ENCODE data around the gene SKIL. TPM values are rescaled to one million over a fixed set of nuclear protein-coding genes. Genes with fewer than 3 reads are reported as not detected.

The SKIL gene
- total RNA-seq, 1 experiment from 2014 or later: 34.7 TPM

DNA sequence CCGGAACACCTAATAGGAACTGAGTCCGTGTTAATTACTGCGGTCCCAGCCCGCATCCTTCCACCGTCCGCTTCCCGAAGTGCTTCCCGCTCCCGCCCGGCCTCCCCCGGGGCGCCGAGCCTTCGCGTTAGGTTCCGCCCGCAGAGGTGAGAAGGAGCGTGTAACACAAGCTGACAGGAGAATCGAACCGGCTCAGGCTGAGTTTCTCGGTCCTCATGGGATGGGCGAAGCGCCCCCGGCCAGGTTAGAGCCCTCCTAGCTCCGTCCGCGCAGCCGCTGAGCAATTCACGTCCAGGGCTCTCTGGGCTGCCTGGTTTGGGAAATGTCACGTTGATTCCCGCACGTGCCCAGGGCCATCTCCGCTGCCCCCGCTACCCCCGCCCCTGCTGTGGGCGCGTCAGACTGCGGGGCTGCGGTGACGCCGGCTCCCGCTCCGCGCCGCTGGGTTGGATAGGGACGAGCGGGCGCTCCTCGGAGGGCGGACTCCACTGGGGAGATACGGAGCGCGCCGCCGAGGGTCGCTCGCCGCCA lies 62.1 kb downstream of the SKIL start:
- peaks cover 2% of the 10 kb centered on the region for H3K4me1 Mint-ChIP-seq (ENCODE audit: insufficient read depth, unreplicated experiment)
- no peak overlapping the region for H3K27ac Mint-ChIP-seq (ENCODE audit: low read depth, unreplicated experiment)
- DNase-seq (ENCODE audit: unreplicated experiment): no peak
- no peak overlapping the region for H3K4me3 Mint-ChIP-seq (ENCODE audit: unreplicated experiment)
- no TSS peak for BruUV-seq (replicated peaks)
- no peaks in the 10 kb centered on the region for H3K9me3 Mint-ChIP-seq (ENCODE audit: unreplicated experiment)
- H3K36me3 Mint-ChIP-seq (ENCODE audit: insufficient read depth, unreplicated experiment): no peaks in the 10 kb centered on the region
- TF ChIP-seq, protein P1, sequence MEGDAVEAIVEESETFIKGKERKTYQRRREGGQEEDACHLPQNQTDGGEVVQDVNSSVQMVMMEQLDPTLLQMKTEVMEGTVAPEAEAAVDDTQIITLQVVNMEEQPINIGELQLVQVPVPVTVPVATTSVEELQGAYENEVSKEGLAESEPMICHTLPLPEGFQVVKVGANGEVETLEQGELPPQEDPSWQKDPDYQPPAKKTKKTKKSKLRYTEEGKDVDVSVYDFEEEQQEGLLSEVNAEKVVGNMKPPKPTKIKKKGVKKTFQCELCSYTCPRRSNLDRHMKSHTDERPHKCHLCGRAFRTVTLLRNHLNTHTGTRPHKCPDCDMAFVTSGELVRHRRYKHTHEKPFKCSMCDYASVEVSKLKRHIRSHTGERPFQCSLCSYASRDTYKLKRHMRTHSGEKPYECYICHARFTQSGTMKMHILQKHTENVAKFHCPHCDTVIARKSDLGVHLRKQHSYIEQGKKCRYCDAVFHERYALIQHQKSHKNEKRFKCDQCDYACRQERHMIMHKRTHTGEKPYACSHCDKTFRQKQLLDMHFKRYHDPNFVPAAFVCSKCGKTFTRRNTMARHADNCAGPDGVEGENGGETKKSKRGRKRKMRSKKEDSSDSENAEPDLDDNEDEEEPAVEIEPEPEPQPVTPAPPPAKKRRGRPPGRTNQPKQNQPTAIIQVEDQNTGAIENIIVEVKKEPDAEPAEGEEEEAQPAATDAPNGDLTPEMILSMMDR (IDR thresholded peaks at IDR 0.05; ENCODE audit: unreplicated experiment): no peak
- ChIA-PET CTCF (interaction anchor here (2.0 to 15.5 kb wide), 3 partner anchors 77 to 429 kb away, joined by 7 to 435 read pairs (median 85); no protein-coding TSS in a partner anchor), POLR2A (no interaction called here)
- intact Hi-C loops (cut with micrococcal nuclease): no loop called here
- no peaks in the 10 kb centered on the region for H3K27me3 Mint-ChIP-seq (ENCODE audit: insufficient read depth, unreplicated experiment)

DNA sequence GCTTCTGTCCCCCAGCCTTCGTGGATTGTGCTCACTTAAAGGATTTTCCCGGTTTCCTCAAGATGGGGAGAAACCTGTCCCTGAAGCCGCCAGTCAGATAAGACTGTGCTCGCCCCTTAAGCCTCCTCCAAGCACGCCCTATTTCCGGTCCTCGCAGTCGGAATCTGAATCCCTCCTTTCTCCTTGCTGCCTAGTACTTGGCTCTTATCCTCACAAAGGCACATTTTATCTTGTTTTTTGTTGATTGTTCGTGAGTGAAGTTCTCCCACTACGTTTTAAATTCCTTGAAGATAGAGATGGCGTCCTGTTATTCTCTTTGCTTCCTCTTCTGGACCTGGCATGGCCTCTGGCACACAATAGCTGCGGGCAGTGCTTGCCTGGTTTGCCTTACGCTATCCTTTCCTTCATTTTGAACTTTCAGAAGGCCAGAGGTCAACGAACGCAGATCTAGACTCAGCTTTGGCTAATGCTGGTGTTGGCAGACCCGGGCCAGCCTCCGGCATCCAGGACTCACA lies 62.8 kb downstream of the SKIL start:
- no peaks in the 10 kb centered on the region for H3K9me3 Mint-ChIP-seq (ENCODE audit: unreplicated experiment)
- H3K4me3 Mint-ChIP-seq (ENCODE audit: unreplicated experiment): no peak overlapping the region
- TF ChIP-seq, protein P1 (IDR thresholded peaks at IDR 0.05; ENCODE audit: unreplicated experiment): no peak
- no peaks in the 10 kb centered on the region for H3K36me3 Mint-ChIP-seq (ENCODE audit: insufficient read depth, unreplicated experiment)
- CTCF ChIA-PET: interaction anchor here (15.5 kb wide), 1 partner anchor 392 kb away, joined by 435 read pairs; no protein-coding TSS in a partner anchor
- no peaks in the 10 kb centered on the region for H3K4me1 Mint-ChIP-seq (ENCODE audit: insufficient read depth, unreplicated experiment)
- no peaks in the 10 kb centered on the region for H3K27me3 Mint-ChIP-seq (ENCODE audit: insufficient read depth, unreplicated experiment)
- H3K27ac Mint-ChIP-seq (ENCODE audit: low read depth, unreplicated experiment): no peak overlapping the region
- BruUV-seq (replicated peaks): no TSS peak
- intact Hi-C loops (cut with micrococcal nuclease): no loop called here
- POLR2A ChIA-PET: no interaction called here
- DNase-seq (ENCODE audit: unreplicated experiment): no peak

DNA sequence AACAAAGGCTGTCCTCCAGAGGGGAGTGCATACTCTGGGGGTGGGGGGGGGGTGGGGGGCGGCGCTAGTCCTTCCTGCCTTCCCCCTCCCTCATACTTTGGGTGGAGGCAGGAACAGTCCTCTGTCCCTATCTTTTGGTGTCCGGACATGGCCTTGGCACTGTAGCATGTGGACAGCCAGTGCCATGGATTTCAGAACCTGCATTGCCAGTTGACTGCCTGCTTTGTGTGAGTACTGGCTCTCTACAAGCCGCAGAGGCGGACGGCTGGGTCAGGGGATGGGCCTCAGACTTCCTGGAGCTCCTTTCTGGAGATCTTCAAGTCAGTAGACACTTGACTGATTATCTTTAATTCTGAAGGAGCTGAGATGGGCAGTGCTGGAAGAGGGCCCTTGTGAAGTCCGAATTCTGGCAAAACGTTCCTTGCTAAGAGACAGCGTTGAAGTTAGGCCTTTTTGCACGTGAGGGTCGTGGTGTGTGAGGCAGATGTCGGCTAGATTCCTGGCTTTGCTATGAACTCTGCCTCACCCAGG lies 63.7 kb downstream of the SKIL start:
- no peaks in the 10 kb centered on the region for H3K4me1 Mint-ChIP-seq (ENCODE audit: insufficient read depth, unreplicated experiment)

DNA sequence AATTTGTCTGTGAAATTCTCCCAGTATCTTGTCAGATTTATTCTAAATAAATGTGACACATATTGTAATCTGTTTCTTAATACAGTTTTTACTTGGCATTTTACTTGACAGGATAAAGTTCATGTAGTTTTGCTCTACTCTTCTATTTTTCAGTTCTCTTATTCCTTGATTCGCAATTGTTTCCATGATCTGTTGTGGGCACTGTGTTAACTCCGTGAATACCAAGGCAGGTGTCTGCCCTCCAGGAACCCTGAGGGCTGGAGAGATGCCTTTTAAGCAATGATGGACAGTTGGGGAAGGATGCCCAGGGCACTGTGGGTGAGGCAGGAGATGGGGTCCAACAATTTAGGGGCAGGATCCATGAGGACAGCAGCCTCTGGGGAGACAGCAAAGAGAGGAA lies 64.2 kb downstream of the SKIL start:
- DNase-seq (ENCODE audit: unreplicated experiment): no peak
- no peaks in the 10 kb centered on the region for H3K27me3 Mint-ChIP-seq (ENCODE audit: insufficient read depth, unreplicated experiment)
- CTCF ChIA-PET: interaction anchor here (1.0 to 15.5 kb wide), 3 partner anchors 390 to 427 kb away, joined by 3 to 435 read pairs (median 13); no protein-coding TSS in a partner anchor
- TF ChIP-seq, protein P1 (IDR thresholded peaks at IDR 0.05; ENCODE audit: unreplicated experiment): no peak
- no TSS peak for BruUV-seq (replicated peaks)
- H3K27ac Mint-ChIP-seq (ENCODE audit: low read depth, unreplicated experiment): no peak overlapping the region
- H3K36me3 Mint-ChIP-seq (ENCODE audit: insufficient read depth, unreplicated experiment): no peaks in the 10 kb centered on the region
- intact Hi-C loops (cut with micrococcal nuclease): no loop called here
- no peaks in the 10 kb centered on the region for H3K4me1 Mint-ChIP-seq (ENCODE audit: insufficient read depth, unreplicated experiment)
- no peak overlapping the region for H3K4me3 Mint-ChIP-seq (ENCODE audit: unreplicated experiment)
- POLR2A ChIA-PET: no interaction called here
- H3K9me3 Mint-ChIP-seq (ENCODE audit: unreplicated experiment): no peaks in the 10 kb centered on the region

More for the DNA sequence above, 63.7 kb downstream of the SKIL start:
- POLR2A ChIA-PET: no interaction called here
- intact Hi-C loops (cut with micrococcal nuclease): no loop called here
- H3K4me3 Mint-ChIP-seq (ENCODE audit: unreplicated experiment): no peak overlapping the region
- TF ChIP-seq, protein P1 (IDR thresholded peaks at IDR 0.05; ENCODE audit: unreplicated experiment): no peak
- no peaks in the 10 kb centered on the region for H3K36me3 Mint-ChIP-seq (ENCODE audit: insufficient read depth, unreplicated experiment)
- no TSS peak for BruUV-seq (replicated peaks)
- CTCF ChIA-PET: interaction anchor here (1.0 to 15.5 kb wide), 2 partner anchors 391 to 428 kb away, joined by 3 to 435 read pairs; no protein-coding TSS in a partner anchor
- H3K27me3 Mint-ChIP-seq (ENCODE audit: insufficient read depth, unreplicated experiment): no peaks in the 10 kb centered on the region
- H3K27ac Mint-ChIP-seq (ENCODE audit: low read depth, unreplicated experiment): no peak overlapping the region
- no peak for DNase-seq (ENCODE audit: unreplicated experiment)
- no peaks in the 10 kb centered on the region for H3K9me3 Mint-ChIP-seq (ENCODE audit: unreplicated experiment)
